Measurements from ENCODE around the gene PRSS22. TPM values are rescaled to one million over a fixed set of nuclear protein-coding genes. Genes with fewer than 3 reads are reported as not detected.

Gene PRSS22
- polyA plus RNA-seq, 3 donors: 1.2 to 7.9 TPM; not detected in 1

DNA sequence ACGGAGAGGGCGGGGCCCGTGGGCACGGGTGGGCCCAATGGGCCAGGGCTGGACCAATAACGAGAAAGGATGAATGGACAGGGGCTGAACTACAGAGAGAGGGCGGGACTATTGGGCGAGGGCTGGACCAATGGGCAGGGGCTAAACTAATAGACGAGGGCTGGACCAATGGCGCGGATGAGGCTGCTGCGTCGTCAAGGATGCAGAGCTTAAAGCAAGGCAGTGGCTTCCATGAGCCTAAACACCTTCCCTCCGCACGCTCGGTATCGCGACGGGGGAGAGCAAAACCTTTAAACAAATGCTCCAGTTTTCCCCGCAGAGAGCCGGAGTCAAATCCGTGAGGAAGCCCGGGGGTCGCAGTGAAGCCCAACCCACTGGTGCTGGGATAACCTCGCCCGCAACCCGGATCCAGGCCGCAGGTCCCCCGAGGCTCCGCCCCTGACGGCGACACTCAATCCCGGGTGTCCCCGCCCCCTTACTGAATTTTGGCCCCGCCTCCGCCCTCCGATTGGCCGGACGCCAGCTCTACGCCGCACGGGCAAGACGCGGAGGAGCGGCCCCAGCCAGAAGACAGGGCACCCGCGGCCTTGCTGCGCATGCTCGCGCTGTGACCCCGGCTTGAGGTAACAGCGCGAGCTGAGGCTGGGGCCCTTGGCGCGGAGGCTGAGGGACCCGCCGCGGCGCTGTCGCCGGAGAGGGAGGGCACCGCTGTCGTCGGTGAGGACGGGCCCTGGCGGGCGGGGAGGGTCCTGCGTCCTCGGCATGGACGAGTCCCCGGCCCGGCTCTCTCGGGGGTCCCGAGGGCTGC is 24.9 kb upstream of the PRSS22 start, which contains the start of gene FLYWCH2:
Gene FLYWCH2 (plus strand): TSS at position 566 of the 808 bp plus-strand sequence. CDS start 13,235 bp downstream, outside the sequence.
- H3K27ac ChIP-seq (ENCODE audit: low read depth, low read length): peak within 1 kb of the TSS; percentile 79
- 0 to 1% (median 0%) methylated on average over 71 to 73 of the region's 73 CpGs for WGBS, 3 donors

DNA sequence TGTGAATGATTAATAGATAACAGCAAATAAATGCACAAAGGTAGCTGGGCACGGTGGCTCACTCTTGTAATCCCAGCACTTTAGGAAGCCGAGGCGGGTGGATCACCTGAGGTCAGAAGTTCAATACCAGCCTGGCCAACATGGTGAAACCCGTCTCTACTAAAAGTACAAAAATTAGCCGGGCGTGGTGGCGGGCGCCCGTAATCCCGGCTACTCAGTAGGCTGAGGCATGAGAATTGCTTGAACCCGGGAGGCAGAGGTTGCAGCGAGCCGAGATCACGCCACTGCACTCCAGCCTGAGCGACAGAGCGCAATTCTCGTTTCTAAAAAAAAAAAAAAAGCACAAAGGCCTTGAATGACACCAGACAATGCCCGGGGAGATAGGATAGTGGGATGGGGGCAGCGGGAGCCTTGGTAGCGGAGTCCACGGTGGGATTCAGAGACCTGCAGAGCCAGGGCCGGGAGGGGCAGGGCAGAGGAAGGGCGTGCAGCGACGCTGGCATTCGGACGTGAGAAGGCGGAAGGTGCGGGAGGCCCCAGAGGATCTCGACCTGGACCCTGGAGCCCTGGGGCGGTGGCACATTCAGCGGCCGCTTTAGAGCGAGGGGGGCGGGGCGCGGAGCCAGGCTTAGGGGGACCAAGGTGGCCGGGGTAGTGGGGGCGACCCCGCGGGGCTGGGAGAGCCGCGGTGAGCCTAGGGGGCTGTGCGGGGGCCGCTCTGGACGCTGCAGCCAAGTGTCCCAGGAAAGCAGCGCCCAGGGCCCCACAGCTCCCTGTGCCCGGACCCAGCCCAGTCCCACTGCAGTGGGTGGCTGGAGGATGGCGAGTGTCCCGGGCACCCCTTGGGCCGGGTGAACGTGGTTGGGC is 24.0 kb upstream of the PRSS22 start:
- H3K27ac ChIP-seq (ENCODE audit: low read depth, low read length): peak overlapping the region; percentile 79
- 4 to 7% (median 6%) methylated on average over 41 to 52 of the region's 52 CpGs for WGBS, 3 donors

DNA sequence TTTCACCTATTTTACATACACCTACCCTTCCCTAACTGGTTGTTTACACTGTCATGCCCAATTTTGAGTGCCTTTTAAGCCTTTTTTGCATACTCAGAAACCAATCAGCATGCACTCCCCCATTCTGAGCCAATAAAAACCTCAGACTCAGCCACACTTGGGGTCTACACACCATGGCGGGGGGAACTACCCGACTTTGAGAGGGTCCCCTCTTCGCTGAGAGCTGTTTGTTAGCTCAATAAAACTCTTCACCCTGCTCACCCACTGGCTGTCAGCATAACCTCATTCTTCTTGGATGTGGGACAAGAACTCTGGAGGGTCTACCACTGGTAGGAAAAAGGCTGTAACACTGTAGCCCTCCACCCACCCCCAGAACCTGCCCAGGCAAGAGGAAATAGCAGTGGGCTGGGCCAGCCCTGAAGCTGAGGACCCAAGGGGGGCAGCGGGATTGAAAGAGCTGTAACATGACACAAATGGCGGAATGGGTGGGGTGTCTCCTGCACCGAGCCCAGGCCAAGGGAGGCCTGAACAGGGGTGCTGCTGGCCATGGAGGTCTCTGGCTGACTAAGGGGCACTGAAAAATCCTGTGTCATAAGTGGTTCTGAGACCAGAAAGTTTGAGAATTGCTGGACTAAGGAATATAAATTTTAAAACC is 22.0 kb upstream of the PRSS22 start:
- no peak overlapping the region for H3K27ac ChIP-seq (ENCODE audit: low read depth, low read length)
- WGBS, 3 donors: 85 to 91% (median 87%) methylated on average over 6 of the region's 6 CpGs

DNA sequence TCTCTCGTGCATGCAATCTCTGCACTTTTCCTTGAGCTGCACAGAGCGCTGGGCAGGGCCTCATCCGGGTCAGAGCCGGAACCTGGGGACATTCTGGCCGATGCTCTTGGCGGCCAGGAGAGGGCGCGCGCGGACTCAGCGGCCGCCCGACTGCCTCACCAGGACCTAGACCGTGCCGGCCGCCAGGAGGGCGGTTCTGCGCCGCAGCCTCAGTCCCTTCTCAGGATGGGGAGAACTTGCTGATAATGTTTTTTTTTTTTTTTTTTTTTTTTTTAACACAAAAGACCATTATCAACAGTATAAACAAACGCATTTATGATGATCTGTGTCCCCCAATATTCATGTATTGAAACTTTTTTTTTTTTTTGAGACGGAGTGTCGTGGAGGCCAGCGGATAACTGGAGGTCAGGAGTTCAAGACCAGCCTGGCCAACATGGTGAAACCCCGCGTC is 17.0 kb upstream of the PRSS22 start:
- 9 to 12% (median 9%) methylated on average over 25 of the region's 25 CpGs for WGBS, 3 donors
- no peak overlapping the region for H3K27ac ChIP-seq (ENCODE audit: low read depth, low read length)

DNA sequence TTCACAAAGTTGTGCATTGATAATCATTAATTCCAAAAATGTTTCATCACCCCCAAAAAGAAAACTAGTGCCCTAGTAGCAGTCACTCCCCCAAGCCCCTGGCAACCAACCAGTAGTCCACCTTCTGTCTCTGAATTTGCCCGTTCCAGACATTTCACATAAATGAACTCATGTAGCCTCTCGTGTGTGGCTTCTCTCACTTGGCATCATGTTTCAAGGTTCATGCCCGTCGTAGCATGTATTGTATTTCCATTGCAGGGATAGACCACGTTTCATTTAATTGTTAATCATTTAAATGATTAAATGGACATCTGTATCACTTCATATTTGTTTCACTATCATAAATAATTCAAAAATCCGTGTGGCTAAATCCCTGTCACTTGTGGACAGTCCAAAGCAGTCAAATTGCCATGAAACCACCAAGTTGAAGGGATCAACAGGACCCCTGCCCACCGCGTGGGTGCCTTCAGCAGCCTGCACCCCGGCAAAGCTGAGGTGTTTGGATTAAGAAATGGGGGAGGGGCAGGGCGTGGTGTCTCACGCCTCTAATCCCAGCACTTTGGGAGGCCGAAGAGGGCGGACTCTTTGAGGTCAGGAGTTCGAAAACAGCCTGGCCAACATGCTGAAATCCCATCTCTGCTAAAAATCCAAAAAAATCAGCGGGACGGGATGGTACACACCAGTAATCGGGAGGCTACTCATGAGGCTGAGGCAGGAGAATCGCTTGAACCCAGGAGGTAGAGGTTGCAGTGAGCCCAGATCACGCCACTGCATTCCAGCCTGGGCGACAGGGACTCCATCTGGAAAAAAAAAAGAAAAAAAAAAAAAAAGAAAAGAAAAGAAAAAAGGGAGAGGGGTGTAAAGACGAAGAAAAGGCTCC is 16.3 kb upstream of the PRSS22 start:
- WGBS, 3 donors: 53 to 61% (median 56%) methylated on average over 19 to 21 of the region's 21 CpGs
- no peak overlapping the region for H3K27ac ChIP-seq (ENCODE audit: low read depth, low read length)

DNA sequence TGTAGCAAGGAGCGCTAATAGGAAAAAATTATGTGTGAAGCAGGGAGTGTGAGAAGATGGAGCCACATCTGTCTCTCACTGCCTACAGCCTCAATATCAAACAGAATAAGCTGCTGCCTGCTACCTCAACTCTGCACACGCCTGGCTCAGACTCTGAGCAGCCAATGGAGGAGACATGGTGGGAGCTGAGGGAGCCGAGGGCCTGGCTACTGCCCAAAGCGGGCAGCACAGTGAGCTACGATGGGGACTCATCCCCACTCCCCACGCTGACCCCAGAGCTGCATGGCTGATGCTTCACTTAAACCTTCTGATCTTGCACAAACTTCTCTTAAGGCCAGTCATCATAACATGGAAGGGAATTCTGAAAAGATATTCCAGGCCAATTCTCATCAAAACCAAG is 14.0 kb upstream of the PRSS22 start:
- H3K27ac ChIP-seq (ENCODE audit: low read depth, low read length): no peak overlapping the region
- WGBS, 3 donors: 68 to 83% (median 83%) methylated on average over 6 of the region's 6 CpGs

DNA sequence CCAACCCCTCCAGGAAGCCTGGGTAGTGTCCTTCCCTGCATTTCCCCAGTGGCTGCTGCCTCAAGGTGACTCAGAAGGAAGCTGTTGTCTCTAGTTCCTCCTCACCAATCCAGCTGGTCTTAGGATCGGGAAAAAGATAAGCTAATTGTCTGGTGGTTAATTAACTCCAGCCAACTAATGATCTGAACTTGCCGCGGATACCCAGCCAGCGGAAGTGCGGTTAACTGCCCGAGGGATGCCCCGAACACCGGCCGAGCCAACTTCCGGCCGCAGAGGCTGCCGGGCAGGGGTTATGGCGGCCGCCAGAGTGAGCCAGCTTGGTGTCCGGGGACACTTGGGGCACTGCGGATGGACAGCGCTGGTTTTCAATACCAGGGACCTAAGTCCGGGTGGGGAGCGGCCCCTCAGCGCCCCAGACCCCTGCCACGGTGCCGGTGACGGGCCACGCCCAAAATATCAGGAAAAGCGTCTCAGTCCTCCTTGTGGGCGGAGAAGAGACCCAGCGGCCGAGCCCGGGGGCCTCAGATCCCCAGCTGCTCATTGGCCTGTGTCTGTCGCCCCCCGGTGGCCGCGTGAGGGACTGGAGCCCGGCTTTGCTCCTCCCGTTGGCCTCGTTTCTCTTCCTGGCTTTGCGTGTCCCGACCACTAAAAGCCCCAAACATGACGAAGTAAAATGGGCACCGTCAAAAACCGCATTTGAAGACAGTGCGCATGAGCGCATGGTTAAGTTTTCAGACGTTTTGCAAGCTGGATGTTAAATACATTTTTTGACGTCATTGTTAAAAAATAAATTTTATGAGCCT is 10.2 kb upstream of the PRSS22 start:
- peak overlapping the region; percentile 51 for H3K27ac ChIP-seq (ENCODE audit: low read depth, low read length)
- WGBS, 3 donors: 0 to 1% (median 0%) methylated on average over 35 to 45 of the region's 45 CpGs

DNA sequence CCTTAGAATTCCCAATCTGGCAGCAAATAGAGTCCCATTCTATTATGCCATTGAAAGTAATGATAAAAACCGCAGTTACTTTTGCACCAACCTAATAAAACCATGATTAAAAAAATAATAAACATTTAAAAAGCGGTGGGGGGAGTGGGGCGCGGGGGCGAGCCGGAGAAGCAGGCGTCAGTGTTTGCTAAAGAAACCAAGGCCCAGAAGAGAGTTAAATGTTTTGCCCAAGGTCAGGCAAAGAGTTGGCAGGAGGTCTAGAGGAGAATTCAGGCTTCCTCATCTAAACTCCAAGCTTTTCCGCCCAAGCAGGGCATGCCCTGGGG is 9.7 kb upstream of the PRSS22 start:
- no peak overlapping the region for H3K27ac ChIP-seq (ENCODE audit: low read depth, low read length)
- WGBS, 3 donors: 15 to 34% (median 26%) methylated on average over 8 of the region's 8 CpGs

DNA sequence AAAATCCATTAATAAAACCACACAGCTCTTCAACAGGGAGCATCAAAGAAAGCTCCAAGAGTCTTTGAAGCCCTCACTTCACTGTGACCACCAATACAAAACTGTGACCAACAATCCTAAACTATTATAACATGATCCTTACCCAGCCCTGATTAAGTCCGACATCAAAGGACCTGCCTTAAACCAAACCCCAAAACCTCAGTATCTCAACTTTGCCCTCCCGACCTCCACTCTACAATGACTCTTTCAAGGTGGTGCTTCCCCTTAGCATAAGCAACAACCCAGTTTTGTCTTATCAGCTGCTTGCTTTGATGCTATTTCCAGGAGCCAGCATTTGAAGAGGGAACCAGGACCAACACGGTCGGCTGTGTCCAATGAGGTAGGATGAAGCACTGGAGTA is 8.5 kb upstream of the PRSS22 start:
- no peak overlapping the region for H3K27ac ChIP-seq (ENCODE audit: low read depth, low read length)
- 56 to 74% (median 62%) methylated on average over 4 of the region's 4 CpGs for WGBS, 3 donors

DNA sequence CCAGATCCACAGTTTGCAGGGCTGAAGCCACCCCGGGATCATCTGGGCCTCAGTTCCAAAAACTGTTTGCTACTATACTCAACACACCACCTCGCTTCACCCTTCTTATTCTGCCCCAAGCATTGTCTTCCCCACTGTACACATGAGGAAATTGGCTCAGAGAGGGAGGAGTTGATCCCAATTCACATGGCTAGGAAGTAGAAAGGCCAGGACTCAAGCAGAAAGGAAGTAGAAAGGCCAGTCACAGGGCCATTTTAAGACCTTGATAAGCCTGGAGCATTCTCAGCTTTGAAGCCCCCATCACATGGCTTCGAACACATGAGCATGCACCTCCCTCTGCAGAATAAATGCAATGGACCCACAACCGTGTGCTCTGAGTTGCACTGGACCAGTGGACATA is 7.7 kb upstream of the PRSS22 start:
- no peak overlapping the region for H3K27ac ChIP-seq (ENCODE audit: low read depth, low read length)
- WGBS, 3 donors: 61 to 75% (median 71%) methylated on average over 4 of the region's 4 CpGs

DNA sequence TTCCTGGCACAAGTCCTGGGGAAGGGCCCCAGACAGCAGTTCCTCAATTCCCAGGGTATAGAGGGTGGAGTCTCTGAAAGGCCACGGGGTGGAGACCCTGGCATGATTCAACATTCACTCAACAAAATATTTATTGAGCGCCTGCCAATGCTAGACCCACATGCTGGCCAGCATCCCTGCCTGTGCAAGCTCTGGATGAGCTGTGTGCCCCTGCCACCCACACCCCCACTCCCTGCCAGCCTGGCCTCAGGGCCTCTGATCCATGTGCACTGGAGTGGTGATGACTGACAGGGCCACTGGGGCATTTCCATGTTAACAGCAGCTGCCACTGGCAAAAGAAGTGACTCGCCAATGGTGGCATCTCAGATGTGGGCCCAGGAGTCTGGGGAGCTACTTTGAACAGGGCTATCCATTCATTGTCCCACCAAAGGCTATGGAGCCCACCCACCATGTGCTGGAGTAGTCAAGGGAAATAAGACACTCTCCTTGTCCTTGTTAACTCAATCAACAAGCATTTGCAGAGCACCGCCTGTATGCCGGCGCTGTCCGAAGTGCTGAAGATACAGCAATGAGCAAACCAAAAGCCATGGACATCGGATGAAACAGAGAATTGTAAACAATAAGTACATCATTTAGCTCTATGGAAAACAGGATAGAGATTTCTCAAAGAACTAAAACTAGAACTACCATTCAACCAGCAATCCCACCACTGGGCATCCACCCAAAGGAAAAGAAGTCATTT is 3.0 kb upstream of the PRSS22 start:
- H3K27ac ChIP-seq (ENCODE audit: low read depth, low read length): no peak overlapping the region
- WGBS, 3 donors: 69 to 83% (median 79%) methylated on average over 8 of the region's 8 CpGs

DNA sequence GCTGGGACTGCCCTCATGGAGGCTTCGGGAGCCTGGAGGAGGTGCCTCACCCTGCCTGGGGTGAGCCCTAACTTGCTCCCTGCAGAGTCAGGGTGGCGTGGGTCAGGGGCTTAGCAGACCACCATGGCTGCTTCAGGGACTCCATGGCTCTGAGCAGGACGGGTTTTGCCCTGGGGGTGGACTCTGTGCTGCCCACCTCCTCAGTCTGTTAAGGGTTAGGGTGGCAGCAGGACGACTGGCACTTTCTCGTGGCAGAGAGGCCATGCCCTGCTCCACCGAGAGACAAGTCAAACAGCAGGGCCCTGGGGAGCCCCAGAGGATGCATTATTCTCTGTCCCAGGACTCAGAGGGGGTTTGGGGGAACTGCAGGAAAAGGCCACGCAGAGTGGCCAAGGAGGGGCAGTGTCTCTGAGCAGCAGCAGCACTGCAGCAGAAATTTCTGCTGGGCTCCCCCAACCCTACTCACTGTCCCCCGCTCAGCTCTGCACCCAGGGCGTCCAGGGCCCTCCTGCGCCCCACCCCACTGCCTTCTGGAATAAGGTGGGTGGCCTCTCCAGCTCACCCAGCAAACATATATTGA is 1.8 kb upstream of the PRSS22 start:
- H3K27ac ChIP-seq (ENCODE audit: low read depth, low read length): no peak overlapping the region
- WGBS, 3 donors: 73 to 86% (median 80%) methylated on average over 10 of the region's 10 CpGs

DNA sequence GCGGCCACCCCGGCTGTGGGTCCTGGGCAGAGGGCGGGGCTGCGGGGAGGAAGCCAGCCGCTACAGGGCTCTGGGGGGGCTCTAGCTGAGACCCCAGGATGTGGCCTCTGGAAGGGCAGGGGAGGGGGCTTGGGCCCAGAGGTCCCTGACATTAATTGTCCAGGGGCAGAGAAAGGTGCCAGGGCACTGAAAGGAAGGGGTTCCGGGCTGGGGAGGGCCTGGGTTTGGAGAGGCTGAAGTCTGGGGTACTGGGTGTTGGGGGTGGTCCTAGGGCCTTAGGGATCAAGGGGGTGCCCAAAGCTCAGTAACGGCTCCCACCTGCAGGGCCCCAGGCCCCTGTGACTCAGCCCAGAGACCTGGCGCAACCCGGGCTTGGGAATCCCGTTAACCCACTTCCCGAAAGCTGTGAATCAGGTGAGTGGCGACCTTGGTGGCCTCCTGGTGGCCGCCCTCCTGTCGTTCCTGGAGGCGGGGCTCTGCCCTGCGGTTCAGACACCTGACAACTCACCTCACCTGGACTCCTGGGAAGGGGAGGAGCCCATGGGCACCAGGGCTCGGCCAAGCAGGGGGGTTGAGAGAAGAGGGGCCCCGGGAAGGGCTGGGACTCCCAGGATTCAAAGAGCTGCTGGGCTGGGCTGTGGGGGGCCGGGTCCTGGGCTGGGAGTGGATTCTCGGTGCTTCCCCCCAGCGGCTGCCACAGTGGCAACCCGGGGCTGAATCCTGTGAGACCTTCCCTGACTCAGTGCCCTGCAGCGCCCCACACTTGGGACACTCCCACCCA is 465 bp upstream of the PRSS22 start:
- 9 to 27% (median 15%) methylated on average over 21 to 23 of the region's 23 CpGs for WGBS, 3 donors
- H3K27ac ChIP-seq (ENCODE audit: low read depth, low read length): no peak overlapping the region

DNA sequence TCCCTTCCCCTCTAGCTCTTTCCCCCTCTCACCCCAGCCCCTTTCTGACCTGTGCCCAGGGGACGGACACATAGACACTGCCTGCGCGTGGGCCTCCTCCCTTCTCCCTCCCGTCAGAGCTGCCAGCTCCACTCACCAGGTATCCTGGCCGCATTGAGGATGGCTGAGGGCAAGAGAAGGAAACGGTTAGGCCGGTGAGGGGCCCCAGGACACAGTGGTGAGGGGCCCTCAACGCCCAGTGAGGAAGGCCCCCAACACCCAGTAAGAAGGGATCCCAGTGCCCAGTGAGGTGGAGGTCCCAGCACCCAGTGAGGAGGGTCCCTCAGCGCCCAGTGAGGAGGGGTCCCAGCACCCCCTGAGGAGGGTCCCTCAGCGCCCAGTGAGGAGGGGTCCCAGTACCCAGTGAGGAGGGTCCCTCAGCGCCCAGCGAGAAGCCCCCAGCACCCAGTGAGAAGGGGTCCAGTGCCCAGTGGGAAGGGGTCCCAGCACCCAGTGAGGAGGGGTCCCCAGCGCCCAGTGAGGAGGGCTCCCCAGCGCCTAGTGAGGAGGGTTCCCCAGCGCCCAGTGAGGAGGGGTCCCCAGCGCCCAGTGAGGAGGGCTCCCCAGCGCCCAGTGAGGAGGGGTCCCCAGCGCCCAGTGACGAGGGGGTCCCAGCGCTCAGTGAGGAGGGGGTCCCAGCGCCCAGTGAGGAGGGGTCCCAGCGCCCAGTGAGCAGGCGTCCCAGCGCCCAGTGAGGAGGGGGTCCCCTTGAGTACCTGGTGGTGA is 1.1 kb downstream of the PRSS22 start:
- no peak overlapping the region for H3K27ac ChIP-seq (ENCODE audit: low read depth, low read length)

More for the DNA sequence above, 1.1 kb downstream of the PRSS22 start:
- WGBS, 3 donors: 82 to 86% (median 86%) methylated on average over 21 to 24 of the region's 24 CpGs
